GM21526 (cell line): ENCODE data around the gene HEPH.
"Not testable (repeated sequence)": the region's sequence is repeated elsewhere in the genome, so short reads cannot be mapped to it uniquely, and the experiment has no call there.

Experiments
- ATAC-seq: cut with Tn5 transposase; IDR thresholded peaks from one replicate; pipeline ENCODE4 v1.9.1; 2021; ENCODE audit warnings: moderate library complexity; ENCODE audit not compliant: unreplicated experiment, low FRiP score

The HEPH gene

DNA sequence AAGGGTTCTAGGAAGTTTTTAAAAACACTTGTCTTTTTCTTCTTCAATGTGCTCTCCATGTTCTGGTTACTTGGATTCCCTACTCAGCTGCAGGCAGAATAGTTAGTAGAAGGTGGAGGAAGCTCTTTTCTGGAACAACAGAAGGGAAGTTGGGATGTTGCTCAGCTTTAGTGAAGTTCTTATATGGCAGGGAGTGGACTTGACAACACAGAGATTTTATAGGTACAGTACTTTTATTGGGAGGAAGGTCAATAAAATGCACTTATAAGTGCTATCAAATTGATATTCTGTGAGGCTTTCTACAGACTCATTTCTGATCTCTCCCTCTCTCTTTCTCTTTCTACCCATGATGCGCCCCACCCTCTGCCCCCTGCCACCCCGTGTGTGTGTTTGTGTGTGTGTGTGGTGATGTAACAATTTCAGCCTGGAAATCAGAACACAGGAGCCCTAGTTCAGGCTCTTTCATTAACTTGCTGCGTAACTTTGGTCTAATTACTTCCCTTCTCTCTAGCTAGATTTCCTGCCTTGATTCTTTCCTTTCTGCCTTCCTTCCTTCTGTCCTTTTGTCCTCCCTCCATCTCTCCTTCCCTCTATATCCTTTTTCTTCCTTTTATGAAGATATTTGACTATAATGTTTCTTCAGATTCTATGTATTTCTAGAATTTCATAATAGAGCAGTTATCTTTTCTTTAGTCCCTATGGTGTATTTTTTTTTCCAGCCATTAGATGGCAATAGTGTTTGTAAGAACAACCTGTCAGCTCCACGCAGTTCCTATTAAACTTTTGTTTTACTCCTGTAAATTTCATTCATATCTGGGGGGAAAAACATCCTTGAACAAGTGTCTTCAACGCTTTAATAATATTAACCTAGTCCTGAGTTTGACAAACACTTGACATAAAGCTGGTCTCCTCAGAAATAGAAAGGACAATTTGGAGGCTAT, 37.1 kb downstream of the HEPH start:
- ATAC-seq: no peak

- no peak for ATAC-seq
Observed at GRCh38 chrX:66203114-66203513, 39.1 kb downstream of the HEPH start.

GRCh38 chrX:66221856-66222255, 57.8 kb downstream of the HEPH start:
- ATAC-seq: no peak

GRCh38 chrX:66232296-66232695, 68.2 kb downstream of the HEPH start:
- ATAC-seq: no peak

- no peak for ATAC-seq
Observed at GRCh38 chrX:66233209-66233608, 69.2 kb downstream of the HEPH start.

DNA sequence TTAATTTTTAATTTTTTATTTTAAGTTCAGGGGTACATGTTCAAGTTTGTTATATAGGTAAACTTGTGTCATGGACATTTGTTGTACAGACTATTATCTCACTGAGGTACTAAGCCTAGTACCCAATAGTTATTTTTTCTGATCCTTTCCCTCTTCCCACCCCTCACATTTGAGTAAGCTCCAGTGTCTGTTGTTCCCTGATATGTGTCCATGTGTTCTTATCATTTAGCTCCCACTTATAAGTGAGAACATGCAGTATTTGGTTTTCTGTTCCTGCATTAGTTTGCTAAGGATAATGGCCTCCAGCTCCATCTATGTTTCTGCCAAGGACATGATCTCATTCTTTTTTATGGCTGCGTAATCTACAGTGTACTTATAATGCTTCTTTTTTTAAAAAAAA, 69.9 kb downstream of the HEPH start:
- not testable (repeated sequence) for ATAC-seq

GRCh38 chrX:66255359-66255967, 91.4 kb downstream of the HEPH start:
- ATAC-seq: no peak

- no peak for ATAC-seq
Observed at GRCh38 chrX:66262807-66263206, 98.8 kb downstream of the HEPH start.
